DND-41 (cell line): ENCODE results near the gene WDR46.

ENCODE experiments used
- ATAC-seq: fragments of 200-7000 bp; cut with Tn5 transposase; 3 replicates; pipeline ENCODE4 v1.9.1; 2021; ENCODE audit warnings: low read depth; ENCODE audit not compliant: insufficient read depth
- DNase-seq: peaks from one replicate; pipeline ENCODE4 v3.0.0-alpha.2; 2020
- H2AFZ ChIP-seq: 2 replicates; pipeline ENCODE4 v1.6.0; 2012; ENCODE audit warnings: low read depth, low read length
- H3K27ac ChIP-seq: 2 replicates; pipeline ENCODE4 v1.5.1; 2012; ENCODE audit warnings: low read length, inconsistent platforms
- H3K27me3 ChIP-seq: fragments of 200-600 bp; sonication (generic); 2 replicates; pipeline ENCODE4 v1.6.0; 2012; ENCODE audit warnings: low read length, mild to moderate bottlenecking, inconsistent platforms; ENCODE audit not compliant: insufficient read depth, poor library complexity
- H3K36me3 ChIP-seq: 2 replicates; pipeline ENCODE4 v1.5.1; 2012; ENCODE audit warnings: low read length, inconsistent platforms; ENCODE audit not compliant: insufficient read depth
- H3K4me1 ChIP-seq: 2 replicates; pipeline ENCODE4 v1.5.1; 2012; ENCODE audit warnings: mild to moderate bottlenecking, low read length; ENCODE audit not compliant: insufficient read depth
- H3K4me2 ChIP-seq: 2 replicates; pipeline ENCODE4 v1.6.0; 2012; ENCODE audit warnings: mild to moderate bottlenecking, moderate library complexity, low read length, inconsistent platforms; ENCODE audit not compliant: insufficient read depth
- H3K4me3 ChIP-seq, 2 experiments: fragments of 200-600 bp in 1 of 2; shearing (Covaris generic) in 1 of 2; 2 replicates each; pipeline ENCODE4 v1.5.1; 2012 to 2016; ENCODE audit warnings: inconsistent platforms in 2 of 2, low read length in 2 of 2, mild to moderate bottlenecking in 2 of 2, low read depth in 1 of 2, moderate library complexity in 1 of 2
- H3K79me2 ChIP-seq: 2 replicates; pipeline ENCODE4 v1.6.0; 2012; ENCODE audit warnings: low read length, inconsistent platforms; ENCODE audit not compliant: insufficient read depth
- H3K9ac ChIP-seq: 2 replicates; pipeline ENCODE4 v1.6.0; 2012; ENCODE audit warnings: low read depth, mild to moderate bottlenecking, inconsistent platforms, low read length, moderate library complexity
- H3K9me3 ChIP-seq: 2 replicates; pipeline ENCODE4 v1.5.1; 2012; ENCODE audit warnings: low read length, moderate library complexity, mild to moderate bottlenecking, inconsistent platforms; ENCODE audit not compliant: insufficient read depth, severe bottlenecking
- H4K20me1 ChIP-seq: 2 replicates; pipeline ENCODE4 v1.6.0; 2012; ENCODE audit warnings: low read length; ENCODE audit not compliant: insufficient read depth
- EZH2 ChIP-seq: IDR thresholded peaks from 3 replicates; pipeline ENCODE4 v1.6.1; 2012; ENCODE audit warnings: borderline replicate concordance, low read depth, mild to moderate bottlenecking, moderate library complexity, low read length, inconsistent platforms; ENCODE audit not compliant: severe bottlenecking
- TF ChIP-seq, protein P1 (sequence below): IDR thresholded peaks from 2 replicates; pipeline ENCODE4 v1.5.1; 2012; ENCODE audit warnings: borderline replicate concordance, low read length, moderate library complexity, mild to moderate bottlenecking; ENCODE audit not compliant: poor library complexity, severe bottlenecking; ENCODE audit errors: extremely low read depth

The WDR46 gene

DNA sequence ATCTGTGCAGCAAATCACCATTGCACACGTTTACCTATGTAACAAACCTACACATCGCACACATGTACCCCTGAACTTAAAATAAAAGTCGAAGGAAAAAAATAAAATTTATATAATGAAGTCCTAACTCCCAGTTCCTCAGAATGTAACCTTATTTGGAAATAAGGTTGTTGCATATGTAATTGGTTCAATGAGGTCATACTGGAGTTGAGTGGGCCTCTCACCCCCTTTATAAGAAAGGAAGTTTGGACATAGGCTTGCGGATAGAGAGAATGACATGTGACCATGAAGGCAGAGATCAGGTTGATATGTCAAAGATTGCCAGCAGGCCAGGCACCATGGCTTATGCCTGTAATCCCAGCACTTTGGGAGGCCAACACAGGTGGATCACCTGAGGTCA, 44.6 kb upstream of the WDR46 start:
- ATAC-seq (no peak), DNase-seq (no peak)
- no peaks in the 10 kb centered on the region for H3K79me2 ChIP-seq
- H3K4me2 ChIP-seq: no peak overlapping the region
- no peaks in the 10 kb centered on the region for H4K20me1 ChIP-seq
- H3K9ac ChIP-seq: no peak overlapping the region
- H3K4me1 ChIP-seq: no peaks in the 10 kb centered on the region
- H3K27me3 ChIP-seq: no peaks in the 10 kb centered on the region
- no peak for TF ChIP-seq EZH2
- TF ChIP-seq, protein P1, sequence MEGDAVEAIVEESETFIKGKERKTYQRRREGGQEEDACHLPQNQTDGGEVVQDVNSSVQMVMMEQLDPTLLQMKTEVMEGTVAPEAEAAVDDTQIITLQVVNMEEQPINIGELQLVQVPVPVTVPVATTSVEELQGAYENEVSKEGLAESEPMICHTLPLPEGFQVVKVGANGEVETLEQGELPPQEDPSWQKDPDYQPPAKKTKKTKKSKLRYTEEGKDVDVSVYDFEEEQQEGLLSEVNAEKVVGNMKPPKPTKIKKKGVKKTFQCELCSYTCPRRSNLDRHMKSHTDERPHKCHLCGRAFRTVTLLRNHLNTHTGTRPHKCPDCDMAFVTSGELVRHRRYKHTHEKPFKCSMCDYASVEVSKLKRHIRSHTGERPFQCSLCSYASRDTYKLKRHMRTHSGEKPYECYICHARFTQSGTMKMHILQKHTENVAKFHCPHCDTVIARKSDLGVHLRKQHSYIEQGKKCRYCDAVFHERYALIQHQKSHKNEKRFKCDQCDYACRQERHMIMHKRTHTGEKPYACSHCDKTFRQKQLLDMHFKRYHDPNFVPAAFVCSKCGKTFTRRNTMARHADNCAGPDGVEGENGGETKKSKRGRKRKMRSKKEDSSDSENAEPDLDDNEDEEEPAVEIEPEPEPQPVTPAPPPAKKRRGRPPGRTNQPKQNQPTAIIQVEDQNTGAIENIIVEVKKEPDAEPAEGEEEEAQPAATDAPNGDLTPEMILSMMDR: no peak
- H3K27ac ChIP-seq: no peak overlapping the region
- H3K4me3 ChIP-seq: no peak overlapping the region
- H2AFZ ChIP-seq: no peak overlapping the region
- H3K9me3 ChIP-seq: no peaks in the 10 kb centered on the region
- H3K36me3 ChIP-seq: no peaks in the 10 kb centered on the region

DNA sequence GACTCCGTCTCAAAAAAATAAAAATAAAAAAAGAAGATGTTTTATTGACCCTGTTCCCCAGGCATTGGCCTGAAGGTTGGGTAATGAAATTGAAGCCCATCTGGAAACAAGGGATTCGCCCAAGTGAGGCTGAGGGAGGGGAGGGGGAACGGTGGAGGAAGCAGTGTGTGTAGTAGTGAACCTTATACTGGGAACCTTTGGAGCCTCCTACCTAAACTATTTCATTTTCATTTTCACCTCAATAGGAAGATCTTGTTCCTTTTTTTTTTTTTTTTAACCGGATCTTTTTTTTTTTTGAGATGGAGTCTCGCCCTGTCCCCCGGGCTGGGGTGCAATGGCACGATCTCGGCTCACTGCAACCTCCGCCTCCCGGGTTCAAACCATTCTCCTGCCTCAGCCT, 41.7 kb upstream of the WDR46 start:
- Histone ChIP-seq H3K4me1 (no peaks in the 10 kb centered on the region), H3K36me3 (no peaks in the 10 kb centered on the region), H3K4me2 (no peak overlapping the region), H2AFZ (no peak overlapping the region), H4K20me1 (no peaks in the 10 kb centered on the region), H3K27me3 (no peaks in the 10 kb centered on the region), H3K79me2 (no peaks in the 10 kb centered on the region), H3K4me3 (no peak overlapping the region), H3K9ac (no peak overlapping the region), H3K9me3 (no peaks in the 10 kb centered on the region), H3K27ac (no peak overlapping the region)
- TF ChIP-seq EZH2: no peak
- TF ChIP-seq, protein P1: no peak
- DNase-seq (no peak), ATAC-seq (no peak)

DNA sequence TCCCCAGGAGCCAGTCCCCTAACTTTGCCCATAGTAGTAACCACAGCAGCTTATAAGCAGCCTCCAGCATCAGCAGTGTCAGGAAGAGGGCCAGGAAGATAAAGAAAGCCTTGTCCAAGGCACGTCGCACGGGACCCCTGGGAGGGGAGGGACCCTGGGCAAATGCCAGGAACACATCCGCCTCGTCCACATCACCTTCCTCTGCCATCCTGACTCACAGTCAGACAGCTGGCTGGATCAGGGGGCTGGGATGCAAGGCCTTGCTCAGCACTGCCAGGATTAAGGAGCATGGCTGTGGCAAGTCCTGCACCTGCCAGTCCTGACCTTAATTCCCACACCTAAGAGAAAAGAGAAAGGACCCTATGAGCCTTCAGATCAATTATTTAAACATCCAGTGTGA, 40.0 kb upstream of the WDR46 start:
- Histone ChIP-seq H3K36me3 (no peaks in the 10 kb centered on the region), H3K4me3 (no peak overlapping the region), H3K27me3 (no peaks in the 10 kb centered on the region), H3K4me2 (no peak overlapping the region), H3K9ac (no peak overlapping the region), H4K20me1 (no peaks in the 10 kb centered on the region), H2AFZ (no peak overlapping the region), H3K79me2 (no peaks in the 10 kb centered on the region), H3K9me3 (no peaks in the 10 kb centered on the region), H3K4me1 (peaks cover 4% of the 10 kb centered on the region), H3K27ac (no peak overlapping the region)
- DNase-seq (no peak), ATAC-seq (no peak)
- TF ChIP-seq, protein P1: no peak
- TF ChIP-seq EZH2: no peak

DNA sequence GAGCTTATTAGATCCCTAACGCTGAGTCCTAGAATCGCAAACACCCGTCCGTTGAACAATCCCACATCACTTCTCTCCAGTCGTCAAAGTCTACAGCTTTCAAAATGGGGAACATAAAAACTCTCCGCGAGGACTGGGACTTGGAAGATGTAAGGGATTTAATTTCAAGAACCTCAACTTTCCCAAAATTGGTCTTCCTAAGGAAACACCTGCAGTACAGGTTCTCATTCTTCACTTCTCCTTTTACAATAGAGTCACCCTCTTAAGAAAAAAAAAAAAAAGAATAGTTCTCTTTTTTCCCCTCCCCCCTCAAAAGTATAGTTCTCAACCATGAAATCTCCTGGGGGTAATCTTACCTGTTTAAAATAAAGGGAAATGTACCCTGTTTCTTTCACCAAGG, 35.1 kb upstream of the WDR46 start:
- Histone ChIP-seq H2AFZ (peak overlapping the region; percentile 91), H3K4me2 (peak overlapping the region; percentile 97), H3K4me1 (peaks cover 43% of the 10 kb centered on the region), H3K27ac (peak overlapping the region; percentile 95), H3K9ac (peak overlapping the region; percentile 85), H3K9me3 (no peaks in the 10 kb centered on the region), H3K4me3 (peak overlapping the region; percentile 54 to 76; a peak in 3 of 4 replicates), H3K79me2 (peaks cover 44% of the 10 kb centered on the region), H4K20me1 (peaks cover 11% of the 10 kb centered on the region), H3K36me3 (peaks cover 27% of the 10 kb centered on the region), H3K27me3 (no peaks in the 10 kb centered on the region)
- DNase-seq (no peak), ATAC-seq (no peak)
- TF ChIP-seq EZH2: no peak
